ENCODE data around the gene BCAT1. TPM values are rescaled to one million over a fixed set of nuclear protein-coding genes. Genes with fewer than 3 reads are reported as not detected.
"Not testable (repeated sequence)": the region's sequence is repeated elsewhere in the genome, so short reads cannot be mapped to it uniquely, and the experiment has no call there.

BCAT1 gene
- total RNA-seq, 1 experiment from 2014 or later, result not detected

GRCh38 chr12:24937553-24938244, 11.2 kb downstream of the BCAT1 start:
- no peak for DNase-seq (ENCODE audit: low read depth)
- in situ Hi-C loops (cut with HindIII; ENCODE audit: low pct_unique_long_range_greater_than_20kb, low sequenced_read_pairs), result no loop called here

DNA sequence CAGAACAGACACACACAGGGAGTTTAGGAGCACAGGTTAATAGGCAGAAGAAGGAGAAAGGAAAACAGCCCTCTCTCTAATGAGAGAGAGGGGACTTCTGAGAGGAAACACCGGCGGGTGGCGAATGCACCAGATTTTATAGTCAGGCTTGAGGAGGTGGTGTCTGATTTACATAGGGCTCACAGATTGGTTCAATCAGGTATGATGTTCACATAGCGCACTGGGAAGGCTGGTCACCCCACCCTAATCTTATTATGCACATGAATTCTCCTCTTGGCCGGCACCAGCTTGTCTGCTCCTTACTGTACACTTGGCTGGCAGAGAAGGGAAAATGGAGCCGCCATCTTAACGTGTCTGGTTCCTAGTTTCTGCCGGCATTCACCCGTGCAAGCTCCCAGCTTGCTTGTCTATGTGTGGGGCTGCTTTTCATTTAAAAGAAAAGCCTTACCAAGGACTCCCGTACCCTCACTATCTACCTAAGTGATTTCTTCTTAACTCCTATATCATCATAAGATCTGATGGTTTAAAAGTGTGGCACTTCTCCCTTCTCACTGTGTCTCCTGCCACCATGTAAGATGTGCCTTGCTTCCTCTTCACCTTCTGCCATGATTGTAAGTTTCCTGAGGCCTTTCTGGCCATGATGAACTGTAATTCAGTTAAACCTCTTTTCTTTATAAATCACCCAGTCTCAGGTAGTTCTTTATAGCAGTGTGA, 15.1 kb downstream of the BCAT1 start:
- in situ Hi-C loops (cut with HindIII; ENCODE audit: low pct_unique_long_range_greater_than_20kb, low sequenced_read_pairs), result no loop called here
- DNase-seq (ENCODE audit: low read depth), result no peak

- in situ Hi-C loops (cut with HindIII; ENCODE audit: low pct_unique_long_range_greater_than_20kb, low sequenced_read_pairs), result no loop called here
- no peak for DNase-seq (ENCODE audit: low read depth)
These were observed 17.1 kb downstream of the BCAT1 start for GRCh38 chr12:24931666-24932405.

GRCh38 chr12:24929953-24930352, 18.9 kb downstream of the BCAT1 start:
- in situ Hi-C loops (cut with HindIII; ENCODE audit: low pct_unique_long_range_greater_than_20kb, low sequenced_read_pairs), result no loop called here
- DNase-seq (ENCODE audit: low read depth), result no peak

GRCh38 chr12:24928533-24929306, 20.2 kb downstream of the BCAT1 start:
- DNase-seq (ENCODE audit: low read depth); in situ Hi-C loops (cut with HindIII; ENCODE audit: low pct_unique_long_range_greater_than_20kb, low sequenced_read_pairs): not testable (repeated sequence)

DNA sequence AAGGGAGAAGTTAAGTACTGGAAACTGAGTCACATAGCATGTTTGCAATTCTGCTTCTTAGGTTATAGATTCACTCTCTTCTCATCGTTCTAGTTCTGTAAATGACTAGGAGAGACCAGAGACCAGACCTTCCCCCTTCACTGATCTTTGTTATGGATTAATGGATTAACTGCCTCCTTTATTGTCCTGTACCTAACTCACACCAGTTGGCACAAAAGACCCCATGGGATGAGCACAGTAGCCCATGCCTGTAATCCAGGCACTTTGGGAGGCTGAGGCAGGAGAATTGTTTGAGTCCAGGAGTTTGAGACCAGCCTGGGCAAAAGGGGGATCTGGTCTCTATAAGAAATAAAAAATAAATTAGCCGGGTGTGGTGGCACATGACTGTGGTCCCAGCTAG, 20.8 kb downstream of the BCAT1 start:
- DNase-seq (ENCODE audit: low read depth), result no peak
- in situ Hi-C loops (cut with HindIII; ENCODE audit: low pct_unique_long_range_greater_than_20kb, low sequenced_read_pairs), result no loop called here

GRCh38 chr12:24926080-24926479, 22.8 kb downstream of the BCAT1 start:
- DNase-seq (ENCODE audit: low read depth); in situ Hi-C loops (cut with HindIII; ENCODE audit: low pct_unique_long_range_greater_than_20kb, low sequenced_read_pairs): not testable (repeated sequence)

- in situ Hi-C loops (cut with HindIII; ENCODE audit: low pct_unique_long_range_greater_than_20kb, low sequenced_read_pairs), result no loop called here
- DNase-seq (ENCODE audit: low read depth), result no peak
These were observed 26.8 kb downstream of the BCAT1 start for GRCh38 chr12:24922090-24922489.

- no peak for DNase-seq (ENCODE audit: low read depth)
- in situ Hi-C loops (cut with HindIII; ENCODE audit: low pct_unique_long_range_greater_than_20kb, low sequenced_read_pairs), result no loop called here
These were observed 27.5 kb downstream of the BCAT1 start for GRCh38 chr12:24921251-24922038.

DNA sequence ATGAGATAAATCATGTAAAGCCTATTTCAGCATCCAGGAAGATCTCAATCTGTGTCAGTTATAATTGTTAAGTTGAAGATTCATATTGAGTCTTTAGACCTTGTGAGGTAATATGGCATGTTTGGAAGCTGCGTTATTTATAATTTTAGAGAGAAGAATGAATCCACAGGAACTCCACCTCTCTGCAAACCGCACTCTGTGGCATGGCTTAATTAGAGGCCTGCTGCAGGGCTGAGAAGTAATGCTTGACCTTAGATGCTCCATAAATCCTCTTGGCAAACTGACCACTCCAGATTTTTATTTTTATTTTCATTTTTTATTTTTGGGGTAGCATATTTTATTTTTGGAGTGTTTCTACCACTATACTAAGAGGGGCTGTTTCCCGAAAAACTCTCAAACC, 28.8 kb downstream of the BCAT1 start:
- in situ Hi-C loops (cut with HindIII; ENCODE audit: low pct_unique_long_range_greater_than_20kb, low sequenced_read_pairs), result no loop called here
- no peak for DNase-seq (ENCODE audit: low read depth)

DNA sequence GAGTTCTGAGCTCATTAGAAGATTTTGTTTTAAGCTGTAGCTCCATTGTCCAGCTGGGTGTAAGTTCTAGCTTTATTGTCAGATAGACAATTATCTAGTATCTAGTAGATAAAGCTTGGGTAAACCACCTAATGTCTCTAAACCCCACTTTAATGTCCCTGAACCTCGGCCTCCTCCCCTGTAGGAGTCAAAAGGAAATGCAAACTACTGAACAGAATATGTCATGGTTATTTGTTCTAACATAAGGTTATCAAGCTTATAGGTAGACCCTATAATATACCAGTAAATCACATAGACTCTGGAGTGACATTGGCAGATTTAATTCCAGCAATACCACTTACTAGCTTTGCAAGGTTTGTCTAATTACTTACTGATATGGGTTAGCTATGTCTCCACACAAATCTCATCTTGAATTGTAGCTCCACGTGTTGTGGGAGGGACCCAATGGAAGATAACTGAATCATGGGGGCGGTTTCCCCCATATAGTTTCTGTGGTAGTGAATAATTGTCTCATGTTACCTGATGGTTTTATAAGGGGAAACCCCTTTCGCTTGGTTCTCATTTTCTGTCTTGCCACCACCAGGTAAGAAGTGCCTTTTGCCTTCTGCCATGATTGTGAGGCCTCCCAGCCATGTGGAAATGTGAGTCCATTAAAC, 29.4 kb downstream of the BCAT1 start:
- in situ Hi-C loops (cut with HindIII; ENCODE audit: low pct_unique_long_range_greater_than_20kb, low sequenced_read_pairs), result no loop called here
- no peak for DNase-seq (ENCODE audit: low read depth)

DNA sequence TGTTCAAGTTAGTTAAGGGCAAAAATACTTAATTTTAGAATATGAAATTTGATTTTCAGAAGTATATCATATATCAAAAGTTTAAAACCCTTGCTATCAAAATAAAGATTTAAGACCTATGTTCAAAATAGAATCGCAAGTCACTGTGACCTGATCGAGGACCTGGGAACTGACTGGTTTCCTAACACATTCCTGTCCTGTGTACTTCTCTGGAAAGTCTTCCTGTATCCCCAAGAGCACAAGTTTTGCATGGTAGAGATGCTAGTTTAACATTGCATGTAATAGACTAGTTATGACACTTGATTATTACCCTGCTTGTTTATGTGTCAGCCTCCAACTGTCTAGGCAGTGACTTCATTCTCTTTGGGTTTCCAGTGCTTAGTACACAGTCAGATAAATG, 30.3 kb downstream of the BCAT1 start:
- DNase-seq (ENCODE audit: low read depth), result no peak
- in situ Hi-C loops (cut with HindIII; ENCODE audit: low pct_unique_long_range_greater_than_20kb, low sequenced_read_pairs), result no loop called here

- in situ Hi-C loops (cut with HindIII; ENCODE audit: low pct_unique_long_range_greater_than_20kb, low sequenced_read_pairs), result no loop called here
These were observed 33.4 kb downstream of the BCAT1 start for GRCh38 chr12:24915501-24915900.

GRCh38 chr12:24913953-24914352, 34.9 kb downstream of the BCAT1 start:
- no peak for DNase-seq (ENCODE audit: low read depth)
- in situ Hi-C loops (cut with HindIII; ENCODE audit: low pct_unique_long_range_greater_than_20kb, low sequenced_read_pairs), result no loop called here

More at GRCh38 chr12:24915501-24915900, 33.4 kb downstream of the BCAT1 start:
- DNase-seq (ENCODE audit: low read depth), result no peak

GRCh38 chr12:24913130-24913529, 35.8 kb downstream of the BCAT1 start:
- DNase-seq (ENCODE audit: low read depth), result no peak
- in situ Hi-C loops (cut with HindIII; ENCODE audit: low pct_unique_long_range_greater_than_20kb, low sequenced_read_pairs), result no loop called here

DNA sequence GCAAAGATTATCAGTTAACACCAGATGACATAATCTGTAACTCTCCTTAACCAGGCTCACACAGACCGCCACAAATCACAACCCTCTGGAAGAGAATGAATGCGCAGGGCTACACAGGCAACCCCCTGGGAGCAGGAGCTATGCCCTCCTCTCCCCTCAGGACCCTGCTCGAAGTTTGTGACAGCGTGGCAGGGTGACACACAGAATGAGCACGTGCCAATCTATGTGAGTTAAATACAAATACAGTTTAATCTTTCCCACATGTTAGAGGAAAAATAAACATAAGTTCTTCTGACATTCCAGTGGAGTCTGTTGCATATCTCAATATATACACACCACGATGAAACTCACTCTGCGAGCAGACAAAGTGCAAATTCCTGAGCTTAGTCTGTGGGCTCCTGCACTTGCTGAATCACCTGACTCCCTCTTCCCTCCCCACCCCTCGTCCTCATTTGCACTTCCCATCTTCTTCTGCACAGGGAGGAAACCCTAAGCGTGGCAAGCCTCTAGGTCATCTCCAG, 37.6 kb downstream of the BCAT1 start:
- no peak for DNase-seq (ENCODE audit: low read depth)
- in situ Hi-C loops (cut with HindIII; ENCODE audit: low pct_unique_long_range_greater_than_20kb, low sequenced_read_pairs), result no loop called here

GRCh38 chr12:24910192-24910591, 38.7 kb downstream of the BCAT1 start:
- in situ Hi-C loops (cut with HindIII; ENCODE audit: low pct_unique_long_range_greater_than_20kb, low sequenced_read_pairs), result not testable (repeated sequence)

More at GRCh38 chr12:24910192-24910591, 38.7 kb downstream of the BCAT1 start:
- DNase-seq (ENCODE audit: low read depth), result not testable (repeated sequence)
